Activated CD8-positive, alpha-beta memory T cell treated with anti-CD3 and anti-CD28 coated beads for 36 hours (primary cell): Measurements from ENCODE around the gene TFCP2. TPM values are rescaled to one million over a fixed set of nuclear protein-coding genes. Genes with fewer than 3 reads are reported as not detected.

Experiments used
- CTCF ChIA-PET: fragments of 350-600 bp; sonication (Branson Sonifier 250); formaldehyde crosslinking; loops from one replicate; lab custom pipeline; 2021; ENCODE audit warnings: antibody characterized with exemption; lab: Charles Lee
- POLR2A ChIA-PET: fragments of 350-600 bp; sonication (Branson Sonifier 250); formaldehyde crosslinking; loops from one replicate; lab custom pipeline; 2021; ENCODE audit warnings: antibody characterized with exemption; lab: Charles Lee
- total RNA-seq, 2 experiments: library from RNA; stranded (reverse); gene quantifications; one replicate each; pipeline ENCODE4 v1.2.3, GENCODE V29; 2021

TFCP2 gene
- total RNA-seq, 2 experiments from 2014 or later, result 37.4 to 39.5 TPM

GRCh38 chr12:51199366-51199945 is 26.5 kb upstream of the TFCP2 start:
- POLR2A ChIA-PET, result no interaction called here

GRCh38 chr12:51198568-51199365 is 25.8 kb upstream of the TFCP2 start:
- CTCF ChIA-PET, result no interaction called here
- POLR2A ChIA-PET, result no interaction called here

More at GRCh38 chr12:51199366-51199945, 26.5 kb upstream of the TFCP2 start:
- CTCF ChIA-PET, result no interaction called here

- POLR2A ChIA-PET, result no interaction called here
- CTCF ChIA-PET, result no interaction called here
Measured at GRCh38 chr12:51197736-51198567, 25.0 kb upstream of the TFCP2 start.

- POLR2A ChIA-PET, result no interaction called here
Measured at GRCh38 chr12:51196547-51196946, 23.6 kb upstream of the TFCP2 start.

GRCh38 chr12:51195841-51196240 is 22.9 kb upstream of the TFCP2 start:
- POLR2A ChIA-PET, result no interaction called here
- CTCF ChIA-PET, result interaction anchor here (0.6 kb wide), 1 partner anchor 53 kb away, joined by 3 read pairs; no protein-coding TSS in a partner anchor

More at GRCh38 chr12:51196547-51196946, 23.6 kb upstream of the TFCP2 start:
- CTCF ChIA-PET, result no interaction called here

- POLR2A ChIA-PET, result no interaction called here
- CTCF ChIA-PET, result no interaction called here
Measured at GRCh38 chr12:51192284-51192671, 19.3 kb upstream of the TFCP2 start.

- CTCF ChIA-PET, result no interaction called here
Measured at GRCh38 chr12:51191516-51192283, 18.8 kb upstream of the TFCP2 start.

GRCh38 chr12:51190820-51191219 is 17.9 kb upstream of the TFCP2 start:
- ChIA-PET CTCF (no interaction called here), POLR2A (no interaction called here)

More at GRCh38 chr12:51191516-51192283, 18.8 kb upstream of the TFCP2 start:
- POLR2A ChIA-PET, result no interaction called here

- ChIA-PET POLR2A (no interaction called here), CTCF (no interaction called here)
Measured at GRCh38 chr12:51189790-51190355, 16.9 kb upstream of the TFCP2 start.

- ChIA-PET CTCF (no interaction called here), POLR2A (interaction anchor here (0.5 kb wide), 1 partner anchor 112 kb away, joined by 5 read pairs; no protein-coding TSS in a partner anchor)
Measured at GRCh38 chr12:51188359-51189051, 15.6 kb upstream of the TFCP2 start.

GRCh38 chr12:51187370-51187987 is 14.5 kb upstream of the TFCP2 start:
- ChIA-PET CTCF (no interaction called here), POLR2A (interaction anchor here (0.5 kb wide), 1 partner anchor 111 kb away, joined by 5 read pairs; no protein-coding TSS in a partner anchor)

GRCh38 chr12:51186465-51187085 is 13.6 kb upstream of the TFCP2 start:
- POLR2A ChIA-PET, result no interaction called here
- CTCF ChIA-PET, result no interaction called here

GRCh38 chr12:51185171-51185717 is 12.3 kb upstream of the TFCP2 start:
- ChIA-PET POLR2A (no interaction called here), CTCF (interaction anchor here (0.6 kb wide), 1 partner anchor 15 kb away, joined by 3 read pairs; no protein-coding TSS in a partner anchor)

- ChIA-PET CTCF (no interaction called here), POLR2A (interaction anchor here (0.5 to 0.6 kb wide), 2 partner anchors 261 to 659 kb away, joined by 3 to 5 read pairs; no protein-coding TSS in a partner anchor)
Measured at GRCh38 chr12:51183816-51184215, 10.9 kb upstream of the TFCP2 start.

GRCh38 chr12:51183349-51183748 is 10.4 kb upstream of the TFCP2 start:
- ChIA-PET POLR2A (no interaction called here), CTCF (no interaction called here)

- ChIA-PET CTCF (no interaction called here), POLR2A (no interaction called here)
Measured at GRCh38 chr12:51181558-51181957, 8.6 kb upstream of the TFCP2 start.

- POLR2A ChIA-PET, result no interaction called here
- CTCF ChIA-PET, result interaction anchor here (0.6 kb wide), 1 partner anchor 132 kb away, joined by 3 read pairs; no protein-coding TSS in a partner anchor
Measured at GRCh38 chr12:51177897-51178296, 5.0 kb upstream of the TFCP2 start.
